Measurements from ENCODE around the gene FAM240A. TPM values are rescaled to one million over a fixed set of nuclear protein-coding genes. Genes with fewer than 3 reads are reported as not detected.
A peak's percentile ranks its signal among the peaks of the same experiment; 100 is the strongest.
"Not testable (repeated sequence)": the region's sequence is repeated elsewhere in the genome, so short reads cannot be mapped to it uniquely, and the experiment has no call there.

The FAM240A gene
- total RNA-seq: not detected
- long read RNA-seq: 0 reads

DNA sequence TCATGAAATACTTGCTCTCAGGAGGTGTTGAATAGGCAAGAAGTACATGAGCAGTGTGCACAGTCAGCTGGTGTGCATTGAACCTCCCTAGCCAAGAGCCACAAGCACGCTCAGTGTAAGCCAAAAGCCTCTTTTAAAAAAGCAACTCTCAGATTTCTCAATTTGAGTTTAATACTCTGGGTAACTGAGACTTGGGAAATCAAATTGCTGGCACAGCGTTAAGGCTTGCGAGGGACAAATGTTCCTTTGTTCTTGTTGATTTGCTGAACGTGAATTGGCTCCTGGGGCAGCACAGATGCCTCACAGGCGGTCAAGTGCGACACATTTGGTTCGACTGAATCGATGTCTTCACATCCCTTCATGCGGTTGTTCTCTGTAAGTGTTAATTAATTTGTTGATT lies at the start of gene FAM240A:
Gene FAM240A (plus strand): TSS at position 202 of the 400 bp plus-strand sequence. CDS start 159 bp downstream, at position 361.
- ATAC-seq (peak; percentile 89), DNase-seq (peak; percentile 40)
- intact Hi-C loops (cut with micrococcal nuclease): no loop called here

DNA sequence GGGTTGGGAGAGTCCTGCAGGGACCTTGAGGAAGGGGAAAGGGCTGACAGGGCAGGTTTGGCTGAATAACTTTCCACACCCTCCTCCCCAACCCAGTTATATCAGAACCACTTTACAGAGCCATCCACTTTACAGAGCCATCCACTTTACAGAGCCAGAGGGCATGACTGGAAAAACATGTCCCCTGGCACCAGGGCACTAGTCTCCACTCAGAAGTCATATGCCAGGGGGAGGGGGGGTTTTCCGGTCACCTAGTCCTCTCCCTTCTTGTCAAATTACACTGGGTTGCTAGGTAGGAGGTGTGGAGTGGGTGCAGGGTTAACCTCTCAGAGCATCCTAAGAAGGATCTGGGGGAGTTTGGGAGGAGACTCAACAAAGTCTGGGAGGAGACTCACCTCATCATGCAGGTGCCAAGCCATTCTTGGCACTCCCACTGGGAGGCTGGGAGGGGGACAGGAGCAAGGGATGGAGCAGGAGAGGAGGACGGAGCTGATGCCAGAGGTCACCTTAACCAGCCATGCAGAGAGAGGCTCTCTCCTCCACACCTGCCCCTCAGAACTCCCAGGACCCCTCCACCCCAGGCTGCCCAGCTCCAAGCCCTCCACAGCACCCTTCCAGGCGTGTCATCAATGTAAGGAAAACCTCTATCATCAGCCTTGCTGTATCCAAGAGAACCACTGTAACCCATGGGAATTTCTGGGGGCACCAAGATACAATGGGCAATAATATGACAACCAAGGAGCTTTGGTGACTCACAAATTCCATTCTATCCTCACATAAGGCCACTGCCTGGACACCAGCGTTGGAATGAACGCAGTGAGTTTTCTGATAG lies 47.9 kb upstream of the FAM240A start:
- intact Hi-C loops (cut with micrococcal nuclease): no loop called here
- ATAC-seq: peak; percentile 75
- DNase-seq: peak; percentile 73

- peak; percentile 16 for ATAC-seq
- intact Hi-C loops (cut with micrococcal nuclease): no loop called here
- DNase-seq: no peak
Measured at GRCh38 chr3:46565077-46565476, 47.2 kb upstream of the FAM240A start.

GRCh38 chr3:46565607-46566039 lies 46.7 kb upstream of the FAM240A start:
- intact Hi-C loops (cut with micrococcal nuclease): no loop called here
- DNase-seq (peak; percentile 73), ATAC-seq (peak; percentile 51)

DNA sequence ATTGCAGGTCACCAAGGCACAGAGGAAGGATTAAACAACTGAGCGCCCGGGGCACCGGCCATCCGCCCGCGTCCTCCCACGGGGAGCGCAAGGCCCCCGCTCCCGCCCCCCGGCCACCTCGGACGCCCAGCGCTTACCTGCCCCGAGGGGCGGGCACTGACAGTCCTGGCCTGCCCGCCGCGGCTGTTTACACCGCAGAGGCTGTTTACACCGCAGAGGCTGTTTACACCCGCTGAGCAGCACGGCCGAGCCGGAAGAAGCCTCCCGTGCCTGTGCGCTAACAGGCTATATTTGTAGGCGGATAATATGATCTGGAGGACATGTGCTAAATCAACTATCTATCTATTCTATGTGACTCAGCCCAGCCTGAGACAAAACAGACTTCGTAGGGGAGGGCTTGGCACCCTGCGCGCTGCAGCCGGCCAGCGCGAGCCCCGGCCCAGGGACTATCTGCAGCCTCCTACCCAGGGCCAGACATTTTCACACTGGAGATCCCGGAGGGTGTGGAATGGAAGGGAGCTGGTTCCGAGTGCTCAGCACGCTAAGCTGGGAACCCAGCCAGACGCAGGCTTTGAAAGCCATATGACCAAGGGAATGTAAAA lies 46.2 kb upstream of the FAM240A start, which contains the start of gene LRRC2:
Gene LRRC2 (minus strand): TSS at position 263 of the 602 bp plus-strand sequence. CDS start 14,711 bp downstream, outside the sequence.
- intact Hi-C loops (cut with micrococcal nuclease): no loop called here
- ATAC-seq: peak; percentile 68
- DNase-seq: peak; percentile 86

- ATAC-seq (no peak), DNase-seq (no peak)
- intact Hi-C loops (cut with micrococcal nuclease): no loop called here
Measured at GRCh38 chr3:46571684-46572083, 40.6 kb upstream of the FAM240A start.

- intact Hi-C loops (cut with micrococcal nuclease): no loop called here
- DNase-seq (no peak), ATAC-seq (no peak)
Measured at GRCh38 chr3:46573701-46574100, 38.6 kb upstream of the FAM240A start.

DNA sequence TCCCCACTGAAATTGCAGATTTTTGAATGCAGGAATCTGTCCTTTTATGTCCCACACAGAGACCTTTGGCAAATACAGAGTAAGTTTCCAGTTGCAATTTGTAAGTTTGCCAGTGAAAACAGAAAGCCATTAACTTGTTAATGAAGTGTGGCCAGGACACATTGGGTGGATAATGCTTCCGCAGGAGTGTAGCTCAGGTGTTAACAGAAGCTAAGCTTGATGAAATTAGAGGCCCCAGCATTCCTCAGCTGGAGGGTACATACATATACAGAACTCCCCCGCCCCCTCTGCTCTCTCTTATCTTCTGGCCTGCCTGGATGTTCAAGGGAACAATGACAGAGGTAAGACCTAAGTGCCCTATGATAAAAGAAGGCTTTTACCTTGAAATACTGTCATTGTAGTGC lies 38.1 kb upstream of the FAM240A start:
- ATAC-seq (peak; percentile 57), DNase-seq (no peak)
- intact Hi-C loops (cut with micrococcal nuclease): no loop called here

DNA sequence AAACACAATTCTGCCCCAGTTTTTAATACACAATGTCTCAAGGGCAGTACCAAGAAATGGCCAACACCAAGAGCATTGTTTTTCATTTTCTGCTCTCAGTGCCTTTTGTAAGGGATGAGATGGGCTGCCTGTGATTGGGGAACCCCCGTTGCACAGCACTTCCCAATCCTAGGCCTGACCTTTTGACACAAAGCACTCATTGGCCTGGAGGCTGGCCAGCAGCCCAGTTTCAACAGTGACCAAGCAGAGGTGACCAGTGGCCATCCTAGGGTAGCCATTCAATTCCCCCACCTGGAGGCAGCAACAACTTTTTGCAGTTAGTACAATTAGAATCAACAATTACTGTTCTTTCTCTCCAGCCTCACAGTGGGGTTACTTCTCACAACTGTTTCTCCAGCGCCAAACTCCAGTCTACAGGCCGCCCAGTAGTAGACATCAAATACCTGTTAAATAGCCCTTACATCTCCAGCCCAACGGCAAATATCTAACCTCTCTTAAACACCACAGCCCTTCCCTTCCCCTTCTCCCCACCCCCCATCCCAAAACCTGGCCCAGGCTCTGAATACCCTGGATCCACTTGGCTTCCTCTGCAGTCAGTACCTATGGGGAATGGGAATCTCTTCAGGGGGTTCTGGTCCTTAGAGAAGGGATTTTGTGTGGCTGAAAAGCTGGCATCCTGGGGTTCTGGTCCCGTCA lies 37.3 kb upstream of the FAM240A start:
- ATAC-seq: no peak
- no peak for DNase-seq
- intact Hi-C loops (cut with micrococcal nuclease): no loop called here

DNA sequence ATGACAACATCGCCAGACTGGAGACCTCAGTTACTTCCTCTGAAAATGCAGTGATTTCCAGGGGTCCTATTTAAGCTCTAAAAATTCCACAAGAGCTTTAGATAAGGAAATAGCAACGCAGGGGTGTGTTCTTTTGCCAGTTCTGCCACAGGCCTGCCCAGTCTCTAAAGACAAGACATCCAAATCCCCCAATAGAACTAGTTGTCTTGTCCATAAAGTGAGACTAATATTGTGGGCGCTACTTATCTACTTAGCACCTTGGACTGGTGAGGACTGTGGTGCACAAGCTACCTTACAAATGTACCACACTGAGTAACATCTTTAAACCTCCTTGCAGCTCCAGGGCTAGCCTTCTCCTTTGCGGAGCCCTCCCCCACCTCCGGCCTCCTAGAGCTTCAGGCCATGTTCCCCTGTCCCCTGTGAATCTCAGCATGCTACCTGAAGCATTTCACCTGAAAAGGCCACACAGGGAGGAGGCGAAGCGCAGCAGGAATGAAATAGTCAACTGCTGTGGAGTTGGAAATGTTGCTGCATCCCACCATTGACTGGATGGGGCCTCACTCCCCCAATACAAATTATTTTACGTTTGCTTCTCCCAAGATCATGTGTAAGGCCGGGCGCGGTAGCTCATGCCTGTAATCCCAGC lies 36.6 kb upstream of the FAM240A start:
- intact Hi-C loops (cut with micrococcal nuclease): no loop called here
- no peak for ATAC-seq

GRCh38 chr3:46576386-46576785 lies 35.9 kb upstream of the FAM240A start:
- intact Hi-C loops (cut with micrococcal nuclease): no loop called here
- ATAC-seq (no peak), DNase-seq (no peak)

More for the DNA sequence above, 36.6 kb upstream of the FAM240A start:
- no peak for DNase-seq

GRCh38 chr3:46576879-46577278 lies 35.4 kb upstream of the FAM240A start:
- intact Hi-C loops (cut with micrococcal nuclease): no loop called here
- no peak for DNase-seq
- peak; percentile 35 for ATAC-seq

DNA sequence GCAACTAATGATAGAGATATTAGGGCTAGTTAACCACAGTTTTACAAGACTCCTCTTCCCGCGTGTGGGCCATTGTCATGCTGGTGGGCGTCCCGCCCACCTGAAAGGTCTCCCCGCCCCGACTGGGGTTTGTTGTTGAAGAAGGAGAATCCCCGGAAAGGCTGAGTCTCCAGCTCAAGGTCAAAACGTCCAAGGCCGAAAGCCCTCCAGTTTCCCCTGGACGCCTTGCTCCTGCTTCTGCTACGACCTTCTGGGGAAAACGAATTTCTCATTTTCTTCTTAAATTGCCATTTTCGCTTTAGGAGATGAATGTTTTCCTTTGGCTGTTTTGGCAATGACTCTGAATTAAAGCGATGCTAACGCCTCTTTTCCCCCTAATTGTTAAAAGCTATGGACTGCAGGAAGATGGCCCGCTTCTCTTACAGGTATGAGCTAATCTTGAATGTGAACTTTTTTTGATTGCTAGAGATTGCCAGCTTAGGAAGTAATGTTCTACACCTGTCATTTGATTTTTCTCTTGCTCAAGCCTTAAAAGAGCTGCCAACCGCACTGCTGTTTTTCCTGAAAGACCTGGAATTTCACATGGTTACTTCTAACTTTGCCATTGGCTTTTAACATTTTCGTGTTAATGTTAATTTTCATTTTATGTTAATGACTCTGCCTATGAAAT lies 34.6 kb upstream of the FAM240A start:
- ATAC-seq; intact Hi-C loops (cut with micrococcal nuclease); DNase-seq: not testable (repeated sequence)

DNA sequence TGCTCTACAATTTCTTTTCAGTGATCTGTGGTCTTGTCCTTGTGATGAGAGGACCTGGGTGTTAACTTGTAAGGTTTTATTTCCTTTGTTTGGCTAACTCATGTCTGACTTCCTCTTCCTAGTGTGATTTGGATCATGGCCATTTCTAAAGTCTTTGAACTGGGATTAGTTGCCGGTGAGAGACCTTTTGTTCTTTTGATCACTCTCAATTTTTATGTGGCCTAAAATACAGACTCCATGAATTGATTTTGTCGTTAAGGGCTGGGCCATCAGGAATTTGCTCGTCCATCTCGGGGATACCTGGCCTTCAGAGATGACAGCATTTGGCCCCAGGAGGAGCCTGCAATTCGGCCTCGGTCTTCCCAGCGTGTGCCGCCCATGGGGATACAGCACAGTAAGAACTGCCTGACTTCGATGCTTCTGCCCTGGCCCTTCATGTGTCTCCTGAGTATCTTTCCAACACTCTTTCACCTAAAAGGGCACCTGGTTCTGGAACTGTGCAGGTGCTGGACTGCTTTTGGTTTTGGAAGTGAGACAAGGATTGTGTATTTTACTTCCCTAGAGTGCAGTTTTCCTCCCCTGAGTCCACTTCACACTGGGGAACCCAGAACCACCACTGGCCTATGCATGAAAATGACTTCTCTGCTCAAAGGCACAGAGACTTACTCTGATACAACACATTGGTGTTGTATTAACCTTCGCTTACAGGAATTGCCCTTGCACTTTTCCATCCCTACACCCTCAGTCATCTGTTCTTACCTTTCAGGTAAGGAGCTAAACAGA lies 33.2 kb upstream of the FAM240A start:
- ATAC-seq (no peak), DNase-seq (no peak)
- intact Hi-C loops (cut with micrococcal nuclease): no loop called here

GRCh38 chr3:46579756-46580286 lies 32.5 kb upstream of the FAM240A start:
- intact Hi-C loops (cut with micrococcal nuclease): no loop called here
- no peak for ATAC-seq
- no peak for DNase-seq

DNA sequence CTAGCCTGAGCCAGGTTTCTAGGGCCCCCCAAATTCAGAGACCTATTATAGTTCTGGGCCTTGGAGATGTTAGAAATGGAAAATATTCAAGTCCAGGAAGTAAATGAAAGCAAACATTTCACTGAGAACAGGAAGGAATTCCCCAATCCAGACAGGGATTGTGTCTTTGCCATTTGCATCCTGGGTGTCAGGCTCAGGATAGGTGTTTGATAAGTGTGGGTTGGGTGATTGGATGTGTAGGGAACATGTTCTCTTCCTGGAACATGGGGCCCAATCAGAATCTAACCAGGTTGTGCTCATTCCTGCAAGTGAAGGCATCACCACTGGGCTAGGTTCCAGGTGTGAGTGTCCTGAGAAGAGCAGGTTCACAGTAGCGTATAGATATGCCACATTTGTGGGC lies 31.6 kb upstream of the FAM240A start:
- DNase-seq (no peak), ATAC-seq (no peak)
- intact Hi-C loops (cut with micrococcal nuclease): no loop called here

DNA sequence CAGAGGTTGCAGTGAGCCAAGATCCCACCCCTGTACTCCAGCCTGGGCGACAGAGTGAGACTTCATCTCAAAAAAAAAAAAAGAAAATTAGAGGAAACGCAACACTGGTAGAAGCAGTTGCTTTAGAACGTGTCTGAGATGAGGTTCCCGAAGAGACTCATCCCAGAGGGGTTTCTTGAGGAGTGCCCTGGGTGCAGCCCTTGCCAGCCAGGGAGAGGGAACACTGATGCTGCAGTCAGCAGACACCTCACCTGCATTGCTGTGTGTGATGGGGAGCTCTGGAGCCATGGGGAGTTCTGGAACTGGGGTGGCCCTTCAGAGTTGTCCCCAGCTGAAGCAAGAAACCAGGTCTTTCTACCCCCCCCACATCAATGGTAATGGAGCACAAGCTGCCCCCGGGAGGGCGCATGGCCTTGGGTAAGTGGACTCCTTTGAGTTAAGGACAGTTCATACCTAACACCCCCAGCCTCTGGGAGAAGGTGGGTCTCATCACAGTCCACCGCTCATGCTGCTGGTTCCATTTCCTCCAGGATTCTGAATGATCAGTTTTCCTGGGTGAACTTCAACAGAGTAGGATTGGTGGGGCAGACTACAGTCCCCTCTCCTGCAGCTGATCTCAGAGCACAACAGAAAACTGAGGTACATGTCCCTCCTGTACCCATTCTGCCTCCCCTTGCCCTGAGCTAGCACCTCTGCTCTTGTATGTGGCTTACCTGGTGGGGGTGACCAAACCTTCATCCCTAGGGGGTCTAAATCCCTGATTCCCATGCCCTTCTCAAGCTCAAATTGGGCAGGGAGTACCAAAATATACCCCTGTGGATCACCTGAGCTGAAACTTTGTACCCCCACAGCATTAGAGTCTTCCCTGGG lies 27.5 kb upstream of the FAM240A start:
- intact Hi-C loops (cut with micrococcal nuclease): no loop called here
- no peak for DNase-seq
- no peak for ATAC-seq
